RWPE2 (cell line): ENCODE data around the gene MXD1.

Source experiments
- ATAC-seq: fragments of 200-7000 bp; cut with Tn5 transposase; 3 replicates; pipeline ENCODE4 v1.9.1; 2021; ENCODE audit warnings: low read depth
- DNase-seq: peaks from one replicate; pipeline ENCODE4 v3.0.0-alpha.2; 2020; ENCODE audit warnings: low spot score
- H3K27ac ChIP-seq: fragments of 450-650 bp; 2 replicates; pipeline ENCODE4 v1.5.1; 2017; ENCODE audit warnings: mild to moderate bottlenecking; ENCODE audit not compliant: poor library complexity, severe bottlenecking
- H3K27me3 ChIP-seq: fragments of 250-450 bp; sonication (Bioruptor Pico); 2 replicates; pipeline ENCODE4 v1.5.1; 2021; ENCODE audit warnings: mild to moderate bottlenecking, moderate library complexity; ENCODE audit not compliant: insufficient read depth, poor library complexity, severe bottlenecking
- H3K36me3 ChIP-seq: fragments of 250-450 bp; sonication (Bioruptor Pico); 2 replicates; pipeline ENCODE4 v1.5.1; 2020; ENCODE audit warnings: low read depth, mild to moderate bottlenecking, moderate library complexity
- H3K4me1 ChIP-seq: fragments of 250-450 bp; sonication (Bioruptor Pico); 2 replicates; pipeline ENCODE4 v1.5.1; 2021; ENCODE audit warnings: mild to moderate bottlenecking, moderate library complexity; ENCODE audit not compliant: insufficient read depth, poor library complexity, severe bottlenecking
- H3K4me3 ChIP-seq: fragments of 250-450 bp; sonication (Bioruptor Pico); 2 replicates; pipeline ENCODE4 v1.5.1; 2021; ENCODE audit warnings: mild to moderate bottlenecking, moderate library complexity; ENCODE audit not compliant: severe bottlenecking
- H3K9me3 ChIP-seq: fragments of 250-450 bp; sonication (Bioruptor Pico); 2 replicates; pipeline ENCODE4 v1.5.1; 2021; ENCODE audit warnings: mild to moderate bottlenecking, moderate library complexity; ENCODE audit not compliant: severe bottlenecking
- TF ChIP-seq, protein P1 (sequence below): fragments of 450-650 bp; IDR thresholded peaks from one replicate; pipeline ENCODE4 v1.5.1; 2017; ENCODE audit warnings: mild to moderate bottlenecking, moderate library complexity; ENCODE audit not compliant: poor library complexity, severe bottlenecking

The MXD1 gene

DNA sequence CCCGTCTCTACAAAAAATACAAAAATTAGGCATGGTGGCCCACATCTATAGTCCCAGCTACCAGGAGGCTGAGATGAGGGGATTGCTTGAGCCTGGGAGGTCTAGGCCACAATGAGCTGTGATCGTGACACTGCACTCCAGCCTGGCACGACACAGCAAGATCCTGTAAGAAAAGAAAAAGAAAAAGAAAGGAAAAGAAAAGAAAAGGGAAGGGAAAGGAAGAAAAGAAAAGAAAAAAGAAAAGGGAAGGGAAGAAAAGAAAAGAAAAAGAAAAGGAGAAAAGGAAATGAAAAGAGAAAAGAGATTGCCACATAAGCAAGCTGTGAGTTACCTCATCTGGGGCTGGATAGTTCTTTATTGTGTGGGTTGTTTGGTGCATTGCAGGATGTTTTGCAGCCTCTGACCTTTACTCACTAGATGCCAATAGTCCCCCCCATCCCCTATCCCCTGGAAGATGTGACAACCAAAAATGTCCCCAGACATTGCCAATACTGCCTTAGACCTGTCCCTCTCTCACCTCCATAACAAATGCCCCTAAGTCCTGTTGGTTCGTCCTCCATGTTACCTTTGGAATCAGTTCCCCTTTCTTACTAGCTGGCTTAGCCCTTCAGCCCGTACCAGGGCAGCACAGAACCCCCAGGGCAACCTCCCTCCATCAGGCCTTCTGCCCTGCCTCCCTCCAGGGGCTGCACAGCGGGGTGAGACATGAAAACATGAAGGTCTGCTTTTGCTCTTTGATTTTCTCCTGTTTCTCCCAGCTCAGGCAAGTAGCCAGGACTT lies 37.6 kb downstream of the MXD1 start:
- H3K9me3 ChIP-seq: no peaks in the 10 kb centered on the region
- no peak for DNase-seq
- no peak overlapping the region for H3K27ac ChIP-seq
- TF ChIP-seq, protein P1, sequence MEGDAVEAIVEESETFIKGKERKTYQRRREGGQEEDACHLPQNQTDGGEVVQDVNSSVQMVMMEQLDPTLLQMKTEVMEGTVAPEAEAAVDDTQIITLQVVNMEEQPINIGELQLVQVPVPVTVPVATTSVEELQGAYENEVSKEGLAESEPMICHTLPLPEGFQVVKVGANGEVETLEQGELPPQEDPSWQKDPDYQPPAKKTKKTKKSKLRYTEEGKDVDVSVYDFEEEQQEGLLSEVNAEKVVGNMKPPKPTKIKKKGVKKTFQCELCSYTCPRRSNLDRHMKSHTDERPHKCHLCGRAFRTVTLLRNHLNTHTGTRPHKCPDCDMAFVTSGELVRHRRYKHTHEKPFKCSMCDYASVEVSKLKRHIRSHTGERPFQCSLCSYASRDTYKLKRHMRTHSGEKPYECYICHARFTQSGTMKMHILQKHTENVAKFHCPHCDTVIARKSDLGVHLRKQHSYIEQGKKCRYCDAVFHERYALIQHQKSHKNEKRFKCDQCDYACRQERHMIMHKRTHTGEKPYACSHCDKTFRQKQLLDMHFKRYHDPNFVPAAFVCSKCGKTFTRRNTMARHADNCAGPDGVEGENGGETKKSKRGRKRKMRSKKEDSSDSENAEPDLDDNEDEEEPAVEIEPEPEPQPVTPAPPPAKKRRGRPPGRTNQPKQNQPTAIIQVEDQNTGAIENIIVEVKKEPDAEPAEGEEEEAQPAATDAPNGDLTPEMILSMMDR: no peak
- no peaks in the 10 kb centered on the region for H3K36me3 ChIP-seq
- no peak for ATAC-seq
- H3K27me3 ChIP-seq: no peaks in the 10 kb centered on the region
- H3K4me3 ChIP-seq: no peak overlapping the region
- peaks cover 3% of the 10 kb centered on the region for H3K4me1 ChIP-seq

DNA sequence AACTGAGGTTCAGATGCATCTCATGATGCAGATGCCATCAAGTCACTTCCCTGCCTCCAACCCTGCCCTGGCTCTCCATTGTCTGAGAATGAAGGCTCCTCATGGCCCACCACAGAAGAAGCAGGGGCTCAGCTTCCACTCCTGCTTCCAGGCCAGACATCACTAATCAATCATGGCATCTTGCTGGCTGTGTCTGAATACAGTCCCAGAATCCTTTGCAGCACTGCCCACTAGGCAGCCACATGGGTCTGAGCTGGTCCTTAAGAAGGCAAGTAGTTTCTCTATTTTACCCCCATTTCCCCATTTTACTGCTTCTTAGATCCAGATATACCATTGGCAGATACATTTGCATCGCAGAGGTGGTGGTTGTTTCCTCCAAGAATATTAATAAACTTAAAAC lies 39.2 kb downstream of the MXD1 start:
- no peaks in the 10 kb centered on the region for H3K4me1 ChIP-seq

DNA sequence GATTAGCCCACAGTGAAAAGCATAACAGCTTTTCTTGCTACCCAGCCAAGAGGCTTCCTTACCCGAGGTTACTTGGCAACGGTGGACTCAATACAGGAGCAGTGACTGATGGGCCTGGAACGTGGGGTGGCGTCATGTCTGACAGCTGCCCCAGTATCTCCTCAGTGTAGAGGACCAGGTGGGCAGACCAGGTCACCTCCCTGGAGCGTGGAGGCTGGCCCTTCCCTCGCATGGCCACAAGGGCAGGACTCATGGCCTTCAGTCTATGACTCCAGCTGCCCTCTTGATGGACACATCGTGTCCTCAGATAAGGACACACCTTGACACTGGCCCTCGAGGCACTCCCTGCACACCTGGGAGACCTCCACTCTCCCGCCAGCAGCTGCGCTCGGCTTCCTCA lies 40.1 kb downstream of the MXD1 start:
- H3K4me3 ChIP-seq: no peak overlapping the region
- H3K27me3 ChIP-seq: no peaks in the 10 kb centered on the region
- no peaks in the 10 kb centered on the region for H3K36me3 ChIP-seq
- ATAC-seq: 0 out of 3 replicates have a peak, but pooled peaks have one; percentile 27
- no peak for DNase-seq
- no peak overlapping the region for H3K27ac ChIP-seq
- no peaks in the 10 kb centered on the region for H3K4me1 ChIP-seq
- TF ChIP-seq, protein P1: no peak
- no peaks in the 10 kb centered on the region for H3K9me3 ChIP-seq

More for the DNA sequence above, 39.2 kb downstream of the MXD1 start:
- no peak for DNase-seq
- H3K4me3 ChIP-seq: no peak overlapping the region
- H3K36me3 ChIP-seq: no peaks in the 10 kb centered on the region
- H3K27me3 ChIP-seq: no peaks in the 10 kb centered on the region
- ATAC-seq: no peak
- H3K27ac ChIP-seq: no peak overlapping the region
- TF ChIP-seq, protein P1: no peak
- no peaks in the 10 kb centered on the region for H3K9me3 ChIP-seq

DNA sequence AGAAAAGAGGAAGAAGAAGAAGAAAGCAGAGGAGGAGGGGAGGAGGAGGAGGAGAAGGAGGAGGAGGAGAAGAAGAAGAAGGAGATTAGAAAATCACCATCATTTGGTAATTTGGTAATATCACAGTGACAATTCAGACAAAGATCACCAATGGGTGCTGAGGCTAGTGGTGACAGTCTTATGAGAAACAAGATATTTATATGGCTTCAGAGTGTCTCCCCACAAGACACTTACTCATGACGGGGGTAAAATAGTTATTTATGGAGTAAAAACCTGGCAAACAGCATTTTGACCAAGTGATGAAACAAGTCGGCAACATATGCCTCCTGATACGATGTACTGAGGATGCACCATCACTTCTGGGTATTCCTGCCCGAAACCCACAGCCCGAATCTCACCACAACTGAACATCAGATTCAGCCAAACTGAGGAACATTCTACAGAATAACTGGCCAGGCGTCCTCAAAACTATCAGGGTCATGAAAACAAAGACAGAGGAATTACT lies 41.6 kb downstream of the MXD1 start:
- no peaks in the 10 kb centered on the region for H3K36me3 ChIP-seq
- H3K4me1 ChIP-seq: no peaks in the 10 kb centered on the region
- H3K27ac ChIP-seq: no peak overlapping the region
- TF ChIP-seq, protein P1: no peak
- H3K9me3 ChIP-seq: no peaks in the 10 kb centered on the region
- ATAC-seq (no peak), DNase-seq (no peak)
- no peak overlapping the region for H3K4me3 ChIP-seq
- H3K27me3 ChIP-seq: no peaks in the 10 kb centered on the region

DNA sequence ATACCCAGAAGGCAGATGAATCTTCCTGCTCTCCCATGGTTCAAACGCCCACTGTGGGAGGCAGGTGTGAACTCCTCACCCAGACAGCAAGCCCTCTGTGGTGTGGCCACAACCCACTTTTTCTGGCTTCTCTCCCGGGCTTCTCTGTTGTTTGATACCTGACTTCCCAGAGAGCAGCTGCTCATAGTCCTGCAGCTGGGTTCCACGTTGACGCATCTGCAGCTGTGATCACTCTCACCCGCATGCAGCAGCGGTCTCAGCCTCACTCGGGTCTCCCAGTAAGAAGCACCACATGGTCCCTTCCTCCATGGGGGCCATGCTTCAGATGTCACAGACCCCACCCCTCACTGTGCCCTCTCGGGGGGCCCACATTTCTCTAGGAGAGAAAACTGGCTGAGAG lies 43.1 kb downstream of the MXD1 start:
- H3K4me3 ChIP-seq: no peak overlapping the region
- H3K4me1 ChIP-seq: no peaks in the 10 kb centered on the region
- DNase-seq (no peak), ATAC-seq (no peak)
- H3K36me3 ChIP-seq: no peaks in the 10 kb centered on the region
- no peak overlapping the region for H3K27ac ChIP-seq
- TF ChIP-seq, protein P1: no peak
- no peaks in the 10 kb centered on the region for H3K9me3 ChIP-seq
- H3K27me3 ChIP-seq: no peaks in the 10 kb centered on the region
